Activated T-cell treated with anti-CD3 and anti-CD28 coated beads for 24 hours (primary cell): ENCODE measurements around the gene CELF2.
"Not testable (repeated sequence)": the region's sequence is repeated elsewhere in the genome, so short reads cannot be mapped to it uniquely, and the experiment has no call there.

Source experiments
- DNase-seq: peaks from one replicate; pipeline ENCODE4 v3.0.0-alpha.2; 2020; ENCODE audit warnings: low read depth

CELF2 gene

DNA sequence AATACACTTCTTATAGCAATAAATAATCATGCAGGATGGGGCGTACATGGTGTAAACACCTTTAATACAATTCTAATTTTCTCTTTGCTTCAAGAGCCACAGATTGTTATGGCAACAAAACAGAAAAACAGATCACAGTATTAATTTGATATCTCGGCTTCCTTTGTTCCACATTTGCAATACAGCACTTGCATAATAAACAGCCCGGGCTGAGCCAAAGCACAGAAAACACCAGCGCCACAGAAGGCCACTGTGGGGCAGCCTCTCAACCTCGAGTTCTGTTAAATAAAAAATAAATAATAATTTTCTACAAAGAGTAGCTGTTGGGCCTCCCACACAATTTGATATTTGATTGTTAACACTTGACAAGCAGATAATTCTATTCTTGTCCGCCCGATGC lies 337.9 kb downstream of the CELF2 start:
- no peak for DNase-seq

DNA sequence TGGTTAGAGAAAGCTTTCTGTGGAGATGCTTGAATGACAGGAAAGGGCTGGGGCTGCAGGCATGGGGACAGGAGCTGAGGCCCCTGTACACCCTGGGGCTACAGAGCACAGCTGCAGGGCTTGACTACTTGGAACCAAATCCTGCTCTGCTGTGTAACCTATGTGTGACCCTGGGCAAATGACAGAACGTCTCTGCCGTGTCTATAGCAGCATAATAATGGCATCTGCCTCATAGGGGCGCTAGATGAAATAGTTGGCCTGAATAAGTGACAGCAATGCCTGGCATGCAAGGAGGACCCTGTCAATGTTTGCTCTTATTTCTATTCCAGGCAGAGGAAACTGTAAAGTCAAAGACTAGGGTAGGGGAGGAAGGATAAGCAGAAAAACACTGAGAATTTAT lies 339.8 kb downstream of the CELF2 start:
- no peak for DNase-seq

DNA sequence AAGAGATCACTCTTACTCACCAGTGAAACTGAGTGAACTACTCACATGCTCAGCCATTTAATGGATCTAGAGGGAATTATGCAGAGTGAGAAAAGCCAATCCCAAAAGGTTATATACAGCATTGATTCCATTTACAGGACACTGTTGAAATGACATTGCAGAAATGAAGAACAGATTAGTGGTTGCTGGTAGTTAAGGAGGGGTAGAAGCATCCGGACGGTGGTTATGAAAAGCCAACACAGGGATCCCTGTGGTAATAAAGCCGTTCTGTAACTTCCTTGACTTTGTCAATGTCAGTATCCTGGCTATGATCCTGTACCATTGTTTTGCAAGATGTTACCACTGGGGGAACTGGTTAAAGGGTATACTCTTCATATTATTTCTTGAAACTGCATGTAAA lies 340.3 kb downstream of the CELF2 start:
- no peak for DNase-seq

DNA sequence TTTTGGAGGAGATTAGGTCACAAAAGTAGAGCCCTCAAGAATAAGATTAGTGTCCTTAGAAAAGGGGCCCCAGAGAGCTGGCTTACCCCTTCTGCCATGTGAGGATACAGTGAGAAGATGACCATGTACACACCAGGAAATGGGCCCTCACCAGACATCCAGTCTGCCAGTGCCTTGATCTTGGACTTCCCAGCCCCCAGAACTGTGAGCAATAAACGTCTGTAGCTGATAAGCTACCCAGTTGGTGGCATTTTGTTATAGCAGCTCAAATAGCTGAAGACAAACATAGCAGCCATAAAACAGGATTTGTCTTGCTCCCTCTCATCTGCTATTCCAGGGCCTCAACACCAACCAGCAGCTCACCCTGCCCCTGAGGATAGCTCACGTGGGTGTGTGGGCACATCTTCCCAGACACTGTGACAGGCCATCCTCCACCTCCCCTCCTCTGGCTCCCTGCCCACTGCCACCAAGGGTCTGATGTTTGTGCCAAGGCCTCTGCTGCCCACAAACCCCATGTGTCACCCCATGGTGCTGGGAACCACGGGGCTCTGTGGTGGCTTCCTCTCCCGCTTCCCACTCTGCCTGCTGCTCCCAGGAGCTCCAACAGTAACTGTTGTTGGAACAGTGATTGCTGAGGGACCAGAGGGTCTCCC lies 341.4 kb downstream of the CELF2 start:
- DNase-seq = no peak

DNA sequence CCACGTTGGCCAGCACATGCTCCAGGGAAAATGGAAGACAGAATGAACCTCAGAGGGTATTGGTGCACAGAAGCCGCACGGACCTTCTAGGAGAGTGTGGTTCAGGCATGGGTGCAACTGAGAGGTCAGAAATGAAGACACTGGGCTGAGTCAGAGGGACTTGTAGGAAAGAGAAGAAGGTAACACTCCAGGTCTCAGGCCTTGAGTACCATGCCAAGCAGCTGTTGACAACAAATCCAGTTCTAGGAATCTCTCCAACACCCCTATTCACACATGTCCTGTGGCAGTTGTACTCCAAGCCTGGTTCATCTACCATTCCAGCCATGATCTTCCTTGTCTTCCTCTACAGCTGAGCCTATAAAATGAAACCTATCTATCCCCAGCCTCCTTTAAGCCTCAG lies 342.2 kb downstream of the CELF2 start:
- DNase-seq = no peak

DNA sequence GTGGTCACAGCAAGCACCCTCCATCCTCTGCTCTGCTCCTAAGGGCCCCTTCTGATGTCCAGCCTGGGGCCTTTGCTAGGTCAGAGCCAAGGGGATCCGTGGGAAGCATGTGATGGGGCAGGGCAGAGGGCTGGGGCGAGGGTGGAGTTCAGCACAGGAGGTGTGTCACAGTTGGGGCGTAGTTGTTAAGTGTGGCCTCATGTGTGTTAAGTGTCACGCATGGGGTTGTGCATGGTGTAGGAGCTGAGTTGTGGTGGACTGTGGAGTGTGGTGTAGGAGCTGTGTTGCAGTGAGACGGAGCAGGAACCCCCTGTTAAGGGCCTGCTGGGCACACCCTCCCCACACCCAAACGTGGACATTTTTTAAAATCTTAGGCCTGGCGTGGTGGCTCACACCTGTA lies 345.8 kb downstream of the CELF2 start:
- no peak for DNase-seq

DNA sequence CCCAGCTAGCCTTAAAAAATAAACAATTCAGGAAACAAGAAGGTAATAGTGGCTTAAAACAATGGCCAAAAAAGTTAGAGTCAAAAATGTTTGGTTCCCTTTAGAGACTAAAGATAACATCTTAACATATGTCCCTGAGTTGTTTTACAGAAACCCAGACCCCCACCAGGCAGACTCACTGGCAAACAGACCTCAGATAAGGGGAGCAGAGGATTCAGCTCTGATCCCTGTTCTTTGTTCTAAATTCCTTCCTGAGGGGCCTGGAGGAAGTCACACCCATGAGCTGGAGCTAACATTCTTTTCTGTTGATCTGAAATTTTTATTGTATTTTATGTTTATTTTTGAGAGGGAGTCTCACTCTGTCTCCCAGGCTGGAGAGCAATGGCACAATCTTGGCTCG lies 346.6 kb downstream of the CELF2 start:
- no peak for DNase-seq

DNA sequence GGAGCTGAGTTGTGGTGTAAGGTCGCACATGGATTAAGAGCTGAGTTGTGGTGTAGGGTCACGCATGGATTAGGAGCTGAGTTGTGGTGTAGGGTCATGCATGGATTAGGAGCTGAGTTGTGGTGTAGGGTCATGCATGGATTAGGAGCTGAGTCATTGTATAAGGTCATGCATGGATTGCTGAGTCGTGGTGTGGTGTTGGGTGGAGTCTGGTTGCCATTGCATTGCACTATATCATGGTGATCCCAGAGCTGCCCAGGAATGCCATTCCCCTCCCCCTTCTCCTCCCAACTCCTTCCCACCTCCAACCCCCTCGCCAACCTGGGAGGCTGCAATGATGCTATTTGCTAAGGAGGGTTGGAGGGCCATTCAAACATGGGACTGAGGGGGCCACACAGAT lies 349.2 kb downstream of the CELF2 start:
- DNase-seq = not testable (repeated sequence)

DNA sequence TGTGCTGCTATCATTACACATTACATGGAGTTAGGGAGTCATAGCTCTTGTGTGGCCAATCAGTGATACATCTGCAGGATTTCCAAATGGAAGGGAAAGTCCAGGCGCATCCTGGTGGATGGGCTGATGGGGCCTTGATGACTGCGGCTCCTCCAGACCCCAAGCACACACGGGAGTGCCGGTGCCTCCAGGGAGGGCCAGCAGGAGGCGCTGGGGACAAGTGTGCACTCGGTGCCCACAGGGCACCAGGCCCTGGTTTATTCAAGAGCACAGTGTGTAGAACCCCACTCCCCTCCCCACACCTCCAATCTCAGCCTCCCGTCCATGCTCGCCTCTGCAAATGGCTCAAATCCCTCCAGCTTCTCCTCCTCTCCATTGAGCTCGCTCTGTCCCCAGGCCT lies 349.8 kb downstream of the CELF2 start:
- DNase-seq = no peak

DNA sequence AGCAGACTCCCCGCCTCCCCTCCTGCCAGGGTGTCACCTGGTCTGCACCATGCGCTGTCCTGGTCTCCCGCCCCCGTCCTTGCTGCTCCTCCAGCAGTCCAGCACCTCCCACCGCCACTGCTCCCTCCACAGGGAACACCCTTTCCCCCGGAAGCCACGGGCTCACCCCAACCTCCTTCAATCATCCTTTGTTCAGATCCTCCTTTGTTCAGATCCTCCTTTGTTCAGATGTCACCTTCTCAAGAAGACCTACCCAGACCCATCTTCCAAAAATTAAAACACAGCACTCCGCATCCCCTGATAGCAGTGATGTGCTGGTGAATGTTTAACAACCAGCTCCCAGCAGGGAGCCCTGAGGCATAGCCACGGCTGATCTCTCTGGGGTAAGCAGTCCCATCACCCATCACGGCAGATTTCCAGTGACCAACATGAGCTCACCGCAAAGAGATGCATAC lies 356.1 kb downstream of the CELF2 start:
- DNase-seq = no peak

DNA sequence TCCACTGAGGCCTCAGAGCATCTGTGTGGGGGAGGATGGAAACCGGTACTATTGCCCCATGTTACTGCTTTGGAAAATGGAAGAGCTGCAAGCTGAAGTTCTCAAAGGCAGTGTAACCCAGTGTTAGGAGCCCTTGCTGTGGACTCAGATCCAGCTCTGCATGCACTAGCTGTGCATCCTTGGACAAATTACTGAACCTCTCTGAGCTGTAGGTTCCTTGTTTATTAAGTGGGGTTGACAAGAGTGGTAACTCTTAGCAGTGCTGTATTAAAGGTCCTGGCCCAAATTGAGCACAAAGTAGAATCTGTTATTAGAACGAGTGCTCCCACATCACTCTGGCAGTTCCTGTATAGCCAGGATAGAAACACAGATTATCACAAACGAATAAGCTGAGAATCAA lies 359.6 kb downstream of the CELF2 start:
- no peak for DNase-seq

DNA sequence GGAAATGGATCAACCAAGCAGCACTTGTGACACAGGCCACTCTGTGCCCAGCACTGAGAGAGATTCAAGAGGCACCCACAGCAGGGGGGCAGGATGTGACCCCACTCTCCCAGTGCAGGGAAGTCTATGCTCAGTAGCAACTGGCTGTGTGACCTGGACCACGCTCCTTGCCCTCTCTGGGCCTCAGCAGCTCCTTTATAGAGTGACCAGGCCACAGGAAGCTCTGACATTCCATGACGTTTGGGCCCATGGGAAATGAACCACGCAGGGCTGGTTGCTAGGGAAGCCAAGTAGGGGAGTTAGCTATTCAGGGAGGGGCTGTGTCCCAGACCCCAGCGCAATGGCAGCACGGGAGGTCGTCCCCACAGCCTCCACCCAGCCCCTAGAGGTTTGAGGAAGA lies 361.2 kb downstream of the CELF2 start:
- no peak for DNase-seq

DNA sequence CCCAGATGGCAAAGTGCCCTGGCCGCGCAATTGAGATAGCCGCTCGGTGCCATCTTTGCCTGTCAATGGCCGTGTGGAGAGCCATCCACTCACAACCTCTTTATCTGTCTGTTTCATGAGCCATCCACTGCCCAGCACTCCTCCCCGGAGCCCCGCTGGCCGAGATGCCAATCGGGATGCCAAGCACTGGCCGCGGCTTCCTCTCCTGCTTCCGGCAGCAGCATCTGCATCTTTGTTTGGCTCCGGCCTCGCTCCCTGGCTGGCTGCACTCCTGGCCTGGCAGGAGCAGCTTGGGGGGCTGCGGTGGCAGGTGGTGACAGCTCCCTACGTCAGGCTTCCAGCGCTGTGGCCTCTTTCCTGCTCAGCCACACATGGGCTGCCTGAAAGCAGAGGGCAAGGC lies 362.1 kb downstream of the CELF2 start:
- no peak for DNase-seq

DNA sequence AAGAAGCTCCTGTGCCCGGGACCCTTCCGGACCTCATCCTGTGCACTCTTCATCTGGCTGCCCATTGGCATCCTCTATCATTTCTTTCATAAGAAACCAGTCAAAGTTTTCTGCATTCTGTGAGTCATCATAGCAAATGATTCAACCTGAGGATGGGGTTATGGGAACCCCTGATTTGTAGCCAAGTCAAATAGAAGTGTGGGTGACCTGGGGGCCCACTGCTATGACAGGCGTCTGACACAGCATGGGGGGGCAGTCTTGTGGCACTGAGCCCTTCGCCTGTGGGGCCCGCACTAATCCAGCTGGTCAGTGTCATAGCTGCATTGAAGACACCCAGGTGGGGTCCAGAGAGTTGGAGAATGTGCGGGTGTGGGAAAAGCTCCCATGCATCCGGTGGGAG lies 363.4 kb downstream of the CELF2 start:
- peak; percentile 9 for DNase-seq

DNA sequence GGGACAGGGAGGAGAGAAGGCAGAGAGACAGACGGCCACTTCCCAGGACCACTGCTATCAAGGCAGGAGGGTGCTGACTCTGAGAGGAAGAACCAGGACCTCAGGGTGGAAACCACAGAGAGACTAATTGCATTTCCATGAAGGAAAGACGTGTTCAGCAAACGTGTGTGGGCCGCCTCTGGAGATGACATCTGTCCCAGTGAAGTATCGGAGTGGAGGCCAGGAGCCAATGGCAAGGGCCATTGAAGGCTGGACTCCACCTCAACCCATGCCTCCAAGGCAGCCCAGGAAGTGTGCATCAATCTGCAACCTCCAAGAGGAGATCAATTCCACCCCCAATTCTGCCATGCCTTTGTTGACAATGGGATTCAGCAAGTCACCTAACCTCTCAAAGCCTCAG lies 363.8 kb downstream of the CELF2 start:
- no peak for DNase-seq

DNA sequence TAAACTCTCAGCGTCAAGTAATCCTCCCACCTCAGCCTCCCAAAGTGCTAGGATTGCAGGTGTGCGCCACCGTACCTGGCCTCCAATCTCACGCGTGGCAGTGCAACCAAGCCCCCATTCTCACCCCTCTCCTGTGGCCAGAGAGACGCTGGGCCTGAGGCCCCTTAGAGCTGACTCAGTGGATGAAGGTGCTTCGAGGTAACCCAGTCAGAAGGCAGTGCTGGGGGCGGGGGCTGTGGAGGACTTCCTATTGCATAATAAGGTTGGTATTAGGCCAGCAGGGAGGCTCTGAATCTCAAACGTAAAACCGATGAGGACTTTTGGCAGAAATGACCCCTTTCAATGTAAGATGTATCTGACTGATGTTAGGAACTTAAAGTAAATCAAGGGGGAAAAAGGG lies 364.5 kb downstream of the CELF2 start:
- DNase-seq = no peak

DNA sequence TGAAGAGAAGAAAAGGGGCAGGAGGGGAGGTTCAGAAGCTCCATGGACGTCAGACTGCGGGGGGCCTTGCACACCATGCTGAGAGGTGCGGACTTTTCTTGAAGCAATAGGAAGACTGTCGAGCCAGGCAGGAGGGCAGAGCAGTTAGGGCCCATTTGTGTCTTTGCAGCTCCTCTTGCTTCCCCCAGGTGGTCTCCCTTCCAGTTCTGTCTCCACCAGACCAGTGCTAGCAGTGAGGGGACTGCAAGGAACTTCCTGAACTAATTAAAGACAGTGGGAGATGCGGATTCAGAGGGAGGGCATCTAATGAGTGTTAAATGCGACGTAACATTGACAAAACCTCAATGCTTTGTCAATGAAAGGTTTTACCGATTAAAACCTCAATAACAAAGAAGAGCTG lies 368.4 kb downstream of the CELF2 start:
- no peak for DNase-seq
